ENCODE results near the gene GRB10.

DNA sequence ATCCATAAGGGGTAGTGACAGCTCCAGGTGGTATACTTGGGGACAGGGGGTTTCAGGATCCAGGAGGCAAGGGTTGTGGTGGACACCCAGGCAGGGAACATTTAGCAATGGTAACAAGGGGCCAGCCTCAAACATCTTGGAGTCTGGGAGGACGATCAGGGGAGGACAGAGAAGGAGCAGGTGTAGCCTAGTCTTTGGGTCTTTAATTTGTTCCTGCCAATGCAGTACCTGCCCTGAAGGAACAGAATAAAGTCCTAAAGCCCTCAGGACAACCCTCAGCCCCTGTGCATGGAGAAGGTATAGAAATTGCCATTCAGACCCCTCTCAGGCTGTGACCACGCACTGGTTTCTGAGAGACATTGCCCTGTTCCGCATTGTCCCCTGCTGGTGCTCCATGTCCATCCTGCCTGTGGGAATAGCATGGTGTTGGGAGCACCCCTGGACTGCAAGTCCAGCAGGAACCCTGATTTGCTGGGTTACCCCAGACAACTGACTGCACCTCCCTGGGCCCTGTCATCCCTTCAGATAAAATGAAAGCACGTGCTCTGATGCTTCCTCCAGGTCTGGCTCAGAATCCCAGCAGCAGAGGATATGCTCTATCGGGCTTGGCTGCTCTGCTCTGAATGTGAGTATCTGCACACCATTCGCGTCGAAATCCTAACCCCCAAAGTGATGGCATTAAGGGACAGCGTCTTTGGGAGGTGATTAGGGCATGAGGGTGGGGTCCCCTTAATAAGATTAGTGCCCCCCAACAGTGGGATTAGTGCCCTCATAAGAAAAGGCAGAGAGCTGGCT lies 241.7 kb downstream of the GRB10 start:
- no peak for TF ChIP-seq CTCF (IDR thresholded peaks at IDR 0.05)
- no peak for TF ChIP-seq POLR2AphosphoS5 (IDR thresholded peaks at IDR 0.05; ENCODE audit: low read depth, low read length)
- TF ChIP-seq TCF7L2 (IDR thresholded peaks at IDR 0.05; ENCODE audit: low read depth, low read length): no peak
- TF ChIP-seq SIN3A (IDR thresholded peaks at IDR 0.05; ENCODE audit: borderline replicate concordance, insufficient read depth, low read depth, low read length): no peak
- TF ChIP-seq, protein P1, sequence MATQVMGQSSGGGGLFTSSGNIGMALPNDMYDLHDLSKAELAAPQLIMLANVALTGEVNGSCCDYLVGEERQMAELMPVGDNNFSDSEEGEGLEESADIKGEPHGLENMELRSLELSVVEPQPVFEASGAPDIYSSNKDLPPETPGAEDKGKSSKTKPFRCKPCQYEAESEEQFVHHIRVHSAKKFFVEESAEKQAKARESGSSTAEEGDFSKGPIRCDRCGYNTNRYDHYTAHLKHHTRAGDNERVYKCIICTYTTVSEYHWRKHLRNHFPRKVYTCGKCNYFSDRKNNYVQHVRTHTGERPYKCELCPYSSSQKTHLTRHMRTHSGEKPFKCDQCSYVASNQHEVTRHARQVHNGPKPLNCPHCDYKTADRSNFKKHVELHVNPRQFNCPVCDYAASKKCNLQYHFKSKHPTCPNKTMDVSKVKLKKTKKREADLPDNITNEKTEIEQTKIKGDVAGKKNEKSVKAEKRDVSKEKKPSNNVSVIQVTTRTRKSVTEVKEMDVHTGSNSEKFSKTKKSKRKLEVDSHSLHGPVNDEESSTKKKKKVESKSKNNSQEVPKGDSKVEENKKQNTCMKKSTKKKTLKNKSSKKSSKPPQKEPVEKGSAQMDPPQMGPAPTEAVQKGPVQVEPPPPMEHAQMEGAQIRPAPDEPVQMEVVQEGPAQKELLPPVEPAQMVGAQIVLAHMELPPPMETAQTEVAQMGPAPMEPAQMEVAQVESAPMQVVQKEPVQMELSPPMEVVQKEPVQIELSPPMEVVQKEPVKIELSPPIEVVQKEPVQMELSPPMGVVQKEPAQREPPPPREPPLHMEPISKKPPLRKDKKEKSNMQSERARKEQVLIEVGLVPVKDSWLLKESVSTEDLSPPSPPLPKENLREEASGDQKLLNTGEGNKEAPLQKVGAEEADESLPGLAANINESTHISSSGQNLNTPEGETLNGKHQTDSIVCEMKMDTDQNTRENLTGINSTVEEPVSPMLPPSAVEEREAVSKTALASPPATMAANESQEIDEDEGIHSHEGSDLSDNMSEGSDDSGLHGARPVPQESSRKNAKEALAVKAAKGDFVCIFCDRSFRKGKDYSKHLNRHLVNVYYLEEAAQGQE (IDR thresholded peaks at IDR 0.05; ENCODE audit: insufficient read depth in 1 of 2, low read depth in 2 of 2, low read length in 1 of 2): no peak
